ENCODE measurements around the gene OR6J1.

The OR6J1 gene

GRCh38 chr14:22658946-22659345 lies 14.8 kb upstream of the OR6J1 start:
- TF ChIP-seq CTCF (conservative IDR thresholded peaks at IDR 0.05), result no peak
- no peak overlapping the region for H3K27ac ChIP-seq

- no peak overlapping the region for H3K27ac ChIP-seq
- TF ChIP-seq CTCF (conservative IDR thresholded peaks at IDR 0.05), result peak; percentile 68
Observed at GRCh38 chr14:22657861-22658260, 13.7 kb upstream of the OR6J1 start.

GRCh38 chr14:22656945-22657731 lies 13.0 kb upstream of the OR6J1 start:
- TF ChIP-seq CTCF (conservative IDR thresholded peaks at IDR 0.05), result no peak
- H3K27ac ChIP-seq, result no peak overlapping the region

GRCh38 chr14:22656226-22656625 lies 12.1 kb upstream of the OR6J1 start:
- no peak for TF ChIP-seq CTCF (conservative IDR thresholded peaks at IDR 0.05)
- no peak overlapping the region for H3K27ac ChIP-seq

- H3K27ac ChIP-seq, result no peak overlapping the region
- TF ChIP-seq CTCF (conservative IDR thresholded peaks at IDR 0.05), result peak; percentile 88
Observed at GRCh38 chr14:22653012-22653621, 9.0 kb upstream of the OR6J1 start.

GRCh38 chr14:22651586-22651985 lies 7.4 kb upstream of the OR6J1 start:
- no peak overlapping the region for H3K27ac ChIP-seq
- TF ChIP-seq CTCF (conservative IDR thresholded peaks at IDR 0.05), result no peak

- no peak for TF ChIP-seq CTCF (conservative IDR thresholded peaks at IDR 0.05)
- H3K27ac ChIP-seq, result no peak overlapping the region
Observed at GRCh38 chr14:22650960-22651521, 6.9 kb upstream of the OR6J1 start.

Measured in VCaP (cell line).